Measurements from ENCODE around the gene SSBP3.

GRCh38 chr1:54336116-54336515 lies 70.1 kb downstream of the SSBP3 start:
- no peak for TF ChIP-seq CTCF (IDR thresholded peaks at IDR 0.05; ENCODE audit: low read depth, low read length, missing input control)
- TF ChIP-seq JUND (IDR thresholded peaks at IDR 0.05), result no peak
- no peak for TF ChIP-seq YY1 (IDR thresholded peaks at IDR 0.05)
- no peak for TF ChIP-seq MAX (IDR thresholded peaks at IDR 0.05)

All from liver (tissue), 3 donors.